ENCODE results near the gene UQCRC2.

GRCh38 chr16:22001591-22001990 lies 48.4 kb downstream of the UQCRC2 start:
- TF ChIP-seq, protein P1, sequence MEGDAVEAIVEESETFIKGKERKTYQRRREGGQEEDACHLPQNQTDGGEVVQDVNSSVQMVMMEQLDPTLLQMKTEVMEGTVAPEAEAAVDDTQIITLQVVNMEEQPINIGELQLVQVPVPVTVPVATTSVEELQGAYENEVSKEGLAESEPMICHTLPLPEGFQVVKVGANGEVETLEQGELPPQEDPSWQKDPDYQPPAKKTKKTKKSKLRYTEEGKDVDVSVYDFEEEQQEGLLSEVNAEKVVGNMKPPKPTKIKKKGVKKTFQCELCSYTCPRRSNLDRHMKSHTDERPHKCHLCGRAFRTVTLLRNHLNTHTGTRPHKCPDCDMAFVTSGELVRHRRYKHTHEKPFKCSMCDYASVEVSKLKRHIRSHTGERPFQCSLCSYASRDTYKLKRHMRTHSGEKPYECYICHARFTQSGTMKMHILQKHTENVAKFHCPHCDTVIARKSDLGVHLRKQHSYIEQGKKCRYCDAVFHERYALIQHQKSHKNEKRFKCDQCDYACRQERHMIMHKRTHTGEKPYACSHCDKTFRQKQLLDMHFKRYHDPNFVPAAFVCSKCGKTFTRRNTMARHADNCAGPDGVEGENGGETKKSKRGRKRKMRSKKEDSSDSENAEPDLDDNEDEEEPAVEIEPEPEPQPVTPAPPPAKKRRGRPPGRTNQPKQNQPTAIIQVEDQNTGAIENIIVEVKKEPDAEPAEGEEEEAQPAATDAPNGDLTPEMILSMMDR (optimal IDR thresholded peaks at IDR 0.05 in 1 of 3, IDR thresholded peaks at IDR 0.05 in 1 of 3, conservative IDR thresholded peaks at IDR 0.05 in 1 of 3; ENCODE audit: extremely low read depth in 1 of 3, insufficient read depth in 2 of 3, low read length in 3 of 3), result no peak
- no peak for TF ChIP-seq EZH2 (IDR thresholded peaks at IDR 0.05; ENCODE audit: low read length)
